Measurements from ENCODE around the gene MRPS18B. TPM values are rescaled to one million over a fixed set of nuclear protein-coding genes. Genes with fewer than 3 reads are reported as not detected.

Gene MRPS18B
- 88.1 TPM for polyA plus RNA-seq (2012; ENCODE audit: missing spikeins)

GRCh38 chr6:30617565-30618269, at the start of gene MRPS18B:
TSS of gene MRPS18B (plus strand) at chr6:30617840. CDS start at chr6:30617866, 26 bp downstream.
- DNase-seq (ENCODE audit: insufficient read length) (peak; percentile 71), FAIRE-seq (no peak)
- TF ChIP-seq TAF1 (IDR thresholded peaks at IDR 0.05; ENCODE audit: borderline replicate concordance, low read depth, low read length) (peak; percentile 96), POLR2AphosphoS5 (IDR thresholded peaks at IDR 0.05; ENCODE audit: low read depth, low read length) (peak; percentile 95), POLR2A (IDR thresholded peaks at IDR 0.05; ENCODE audit: low read depth, low read length) (peak; percentile 97)

GRCh38 chr6:30568245-30568644, 49.4 kb upstream of the MRPS18B start:
- TF ChIP-seq TAF1 (IDR thresholded peaks at IDR 0.05; ENCODE audit: borderline replicate concordance, low read depth, low read length) (no peak), POLR2A (IDR thresholded peaks at IDR 0.05; ENCODE audit: low read depth, low read length) (no peak), POLR2AphosphoS5 (IDR thresholded peaks at IDR 0.05; ENCODE audit: low read depth, low read length) (no peak)
- no peak for DNase-seq (ENCODE audit: insufficient read length)

GRCh38 chr6:30570263-30570662, 47.4 kb upstream of the MRPS18B start:
- no peak for DNase-seq (ENCODE audit: insufficient read length)
- TF ChIP-seq POLR2A (IDR thresholded peaks at IDR 0.05; ENCODE audit: low read depth, low read length) (no peak), TAF1 (IDR thresholded peaks at IDR 0.05; ENCODE audit: borderline replicate concordance, low read depth, low read length) (no peak), POLR2AphosphoS5 (IDR thresholded peaks at IDR 0.05; ENCODE audit: low read depth, low read length) (no peak)
- peak; percentile 9 for FAIRE-seq

More at GRCh38 chr6:30568245-30568644, 49.4 kb upstream of the MRPS18B start:
- FAIRE-seq, result no peak

GRCh38 chr6:30570740-30571074, 46.9 kb upstream of the MRPS18B start:
- TF ChIP-seq POLR2AphosphoS5 (IDR thresholded peaks at IDR 0.05; ENCODE audit: low read depth, low read length) (no peak), TAF1 (IDR thresholded peaks at IDR 0.05; ENCODE audit: borderline replicate concordance, low read depth, low read length) (no peak), POLR2A (IDR thresholded peaks at IDR 0.05; ENCODE audit: low read depth, low read length) (no peak)
- peak; percentile 23 for DNase-seq (ENCODE audit: insufficient read length)
- FAIRE-seq, result no peak

- DNase-seq (ENCODE audit: insufficient read length) (peak; percentile 94), FAIRE-seq (peak; percentile 98)
- TF ChIP-seq TAF1 (IDR thresholded peaks at IDR 0.05; ENCODE audit: borderline replicate concordance, low read depth, low read length), result peak; percentile 82; the same call in 1 of the 2 replicates
- TF ChIP-seq POLR2AphosphoS5 (IDR thresholded peaks at IDR 0.05; ENCODE audit: low read depth, low read length), result peak; percentile 94
- TF ChIP-seq POLR2A (IDR thresholded peaks at IDR 0.05; ENCODE audit: low read depth, low read length), result peak; percentile 97
These were observed 46.4 kb upstream of the MRPS18B start, which contains the start of gene ABCF1 for GRCh38 chr6:30571075-30571761. TSS of gene ABCF1 (plus strand) at chr6:30571442. CDS start at chr6:30571488, 46 bp downstream.

- no peak for TF ChIP-seq POLR2A (IDR thresholded peaks at IDR 0.05; ENCODE audit: low read depth, low read length)
- TF ChIP-seq TAF1 (IDR thresholded peaks at IDR 0.05; ENCODE audit: borderline replicate concordance, low read depth, low read length), result no peak
- no peak for TF ChIP-seq POLR2AphosphoS5 (IDR thresholded peaks at IDR 0.05; ENCODE audit: low read depth, low read length)
- no peak for FAIRE-seq
These were observed 45.9 kb upstream of the MRPS18B start for GRCh38 chr6:30571762-30572082.

GRCh38 chr6:30572148-30572547, 45.5 kb upstream of the MRPS18B start:
- TF ChIP-seq TAF1 (IDR thresholded peaks at IDR 0.05; ENCODE audit: borderline replicate concordance, low read depth, low read length), result no peak
- no peak for TF ChIP-seq POLR2AphosphoS5 (IDR thresholded peaks at IDR 0.05; ENCODE audit: low read depth, low read length)
- no peak for TF ChIP-seq POLR2A (IDR thresholded peaks at IDR 0.05; ENCODE audit: low read depth, low read length)
- DNase-seq (ENCODE audit: insufficient read length), result no peak
- peak; percentile 33 for FAIRE-seq

More at GRCh38 chr6:30571762-30572082, 45.9 kb upstream of the MRPS18B start:
- no peak for DNase-seq (ENCODE audit: insufficient read length)

GRCh38 chr6:30573113-30573512, 44.5 kb upstream of the MRPS18B start:
- no peak for DNase-seq (ENCODE audit: insufficient read length)
- no peak for TF ChIP-seq POLR2A (IDR thresholded peaks at IDR 0.05; ENCODE audit: low read depth, low read length)
- no peak for TF ChIP-seq TAF1 (IDR thresholded peaks at IDR 0.05; ENCODE audit: borderline replicate concordance, low read depth, low read length)
- no peak for TF ChIP-seq POLR2AphosphoS5 (IDR thresholded peaks at IDR 0.05; ENCODE audit: low read depth, low read length)

GRCh38 chr6:30578051-30578450, 39.6 kb upstream of the MRPS18B start:
- DNase-seq (ENCODE audit: insufficient read length), result no peak
- FAIRE-seq, result no peak

More at GRCh38 chr6:30573113-30573512, 44.5 kb upstream of the MRPS18B start:
- no peak for FAIRE-seq

GRCh38 chr6:30583921-30584320, 33.7 kb upstream of the MRPS18B start:
- TF ChIP-seq TAF1 (IDR thresholded peaks at IDR 0.05; ENCODE audit: borderline replicate concordance, low read depth, low read length) (no peak), POLR2A (IDR thresholded peaks at IDR 0.05; ENCODE audit: low read depth, low read length) (no peak), POLR2AphosphoS5 (IDR thresholded peaks at IDR 0.05; ENCODE audit: low read depth, low read length) (no peak)
- DNase-seq (ENCODE audit: insufficient read length) (no peak), FAIRE-seq (no peak)

More at GRCh38 chr6:30578051-30578450, 39.6 kb upstream of the MRPS18B start:
- no peak for TF ChIP-seq POLR2AphosphoS5 (IDR thresholded peaks at IDR 0.05; ENCODE audit: low read depth, low read length)
- TF ChIP-seq POLR2A (IDR thresholded peaks at IDR 0.05; ENCODE audit: low read depth, low read length), result no peak
- no peak for TF ChIP-seq TAF1 (IDR thresholded peaks at IDR 0.05; ENCODE audit: borderline replicate concordance, low read depth, low read length)

- TF ChIP-seq POLR2A (IDR thresholded peaks at IDR 0.05; ENCODE audit: low read depth, low read length) (no peak), POLR2AphosphoS5 (IDR thresholded peaks at IDR 0.05; ENCODE audit: low read depth, low read length) (0 out of 2 replicates have a peak, but pooled peaks have one; percentile 56), TAF1 (IDR thresholded peaks at IDR 0.05; ENCODE audit: borderline replicate concordance, low read depth, low read length) (no peak)
- no peak for FAIRE-seq
- DNase-seq (ENCODE audit: insufficient read length), result no peak
These were observed 27.8 kb upstream of the MRPS18B start for GRCh38 chr6:30589754-30590358.
